ENCODE data around the gene TECTB.
"Not testable (repeated sequence)": the region's sequence is repeated elsewhere in the genome, so short reads cannot be mapped to it uniquely, and the experiment has no call there.

TECTB gene

DNA sequence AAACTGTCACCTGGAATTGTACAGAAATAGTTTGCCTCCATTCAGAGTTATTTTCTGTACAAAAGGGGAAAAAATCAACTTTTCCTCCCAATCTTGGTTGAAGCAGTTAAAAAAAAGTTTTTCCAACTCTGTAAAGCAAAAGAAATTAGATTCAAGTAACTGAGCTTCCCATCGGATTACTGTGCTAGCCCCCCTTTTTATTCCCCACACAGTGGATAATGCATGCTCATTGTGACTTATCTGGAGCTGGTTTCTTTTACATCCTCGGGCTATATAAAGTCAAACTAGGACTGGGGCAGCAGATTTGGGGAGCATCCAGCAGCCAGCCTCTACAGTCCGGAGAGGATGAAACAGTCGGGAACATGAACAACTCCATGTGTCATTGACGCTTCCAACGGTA is at the start of gene TECTB:
Gene TECTB, plus strand, starts transcription at position 301 of the 400 bp plus-strand sequence. CDS start 335 bp downstream, outside the sequence.
- no peak for DNase-seq

DNA sequence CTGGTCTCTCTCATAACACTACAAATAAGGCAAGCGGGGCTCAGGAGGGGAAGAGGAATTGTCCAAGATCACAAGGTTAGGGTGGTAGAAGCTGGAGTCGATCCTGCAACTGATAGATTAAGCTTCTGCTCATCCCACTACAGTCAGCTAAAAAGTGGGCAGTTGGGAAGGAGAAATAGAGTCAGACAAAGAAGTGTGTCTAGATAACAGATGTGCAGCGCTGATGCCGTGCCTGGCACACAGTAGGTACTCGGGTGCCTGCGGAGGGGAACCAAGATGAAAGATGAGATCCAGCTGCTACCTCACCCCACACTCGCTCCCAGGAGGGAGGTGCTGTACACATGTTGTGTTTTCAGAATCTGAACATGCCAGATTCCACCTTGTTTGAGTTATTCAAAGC is 48.1 kb upstream of the TECTB start:
- DNase-seq = no peak

DNA sequence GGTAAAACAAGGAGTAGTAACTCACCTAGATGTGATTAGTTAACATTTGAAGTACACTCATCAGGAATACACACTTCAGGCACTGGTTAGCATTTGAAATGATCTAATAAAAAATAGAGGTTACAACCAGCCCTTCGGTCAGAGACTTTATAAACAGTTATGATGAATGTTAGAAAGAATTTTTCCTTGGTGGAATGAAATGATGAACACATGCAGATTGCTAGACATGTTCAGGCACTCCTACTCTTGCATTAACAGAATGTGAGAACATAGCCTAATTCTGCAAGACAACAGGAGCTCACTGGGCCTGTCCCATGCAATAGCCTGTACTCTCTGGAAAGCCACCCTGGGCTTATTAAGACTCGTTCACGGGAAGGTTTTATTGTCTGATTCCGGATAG is 47.3 kb upstream of the TECTB start:
- no peak for DNase-seq

DNA sequence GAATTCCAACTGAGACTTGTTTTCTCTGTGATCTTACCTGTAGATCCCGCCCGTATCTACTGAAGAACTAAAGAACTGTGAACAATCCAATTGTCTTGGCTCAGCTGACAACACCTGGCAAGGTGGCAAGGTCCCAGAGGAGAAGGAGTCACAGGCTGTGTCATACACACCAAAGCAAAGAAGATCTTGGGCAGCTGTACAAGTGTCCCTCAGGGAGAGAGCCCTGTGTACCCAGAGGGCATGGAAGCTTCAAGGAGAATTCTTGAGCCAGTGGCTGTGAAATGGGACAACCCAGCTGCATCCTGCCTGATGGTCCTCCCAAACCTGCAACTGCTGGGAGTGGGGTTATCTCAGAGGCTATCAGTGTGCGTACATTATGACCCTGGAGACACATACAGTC is 46.7 kb upstream of the TECTB start:
- DNase-seq = no peak

DNA sequence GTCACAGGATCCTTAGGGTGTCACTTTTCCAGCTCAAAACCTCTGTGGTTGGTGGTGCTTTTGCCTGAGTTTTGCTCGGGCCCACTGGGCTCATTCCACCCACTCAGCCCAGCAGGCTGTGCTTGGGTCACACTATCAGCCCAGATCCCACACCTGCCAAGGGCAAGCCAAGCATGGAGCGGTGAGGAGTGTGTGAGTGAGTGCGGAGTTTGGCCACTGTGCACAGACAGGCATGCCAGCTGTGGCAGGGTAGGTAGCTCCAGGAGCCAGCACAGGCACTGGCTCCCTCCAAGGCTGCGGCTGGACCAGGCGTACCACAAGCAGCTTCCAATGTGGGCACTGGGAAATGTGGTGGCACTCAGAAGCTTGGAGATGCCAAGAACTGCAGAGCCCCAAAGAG is 43.9 kb upstream of the TECTB start:
- DNase-seq = no peak

- no peak for DNase-seq
Observed at GRCh38 chr10:112240441-112240840, 42.8 kb upstream of the TECTB start.

DNA sequence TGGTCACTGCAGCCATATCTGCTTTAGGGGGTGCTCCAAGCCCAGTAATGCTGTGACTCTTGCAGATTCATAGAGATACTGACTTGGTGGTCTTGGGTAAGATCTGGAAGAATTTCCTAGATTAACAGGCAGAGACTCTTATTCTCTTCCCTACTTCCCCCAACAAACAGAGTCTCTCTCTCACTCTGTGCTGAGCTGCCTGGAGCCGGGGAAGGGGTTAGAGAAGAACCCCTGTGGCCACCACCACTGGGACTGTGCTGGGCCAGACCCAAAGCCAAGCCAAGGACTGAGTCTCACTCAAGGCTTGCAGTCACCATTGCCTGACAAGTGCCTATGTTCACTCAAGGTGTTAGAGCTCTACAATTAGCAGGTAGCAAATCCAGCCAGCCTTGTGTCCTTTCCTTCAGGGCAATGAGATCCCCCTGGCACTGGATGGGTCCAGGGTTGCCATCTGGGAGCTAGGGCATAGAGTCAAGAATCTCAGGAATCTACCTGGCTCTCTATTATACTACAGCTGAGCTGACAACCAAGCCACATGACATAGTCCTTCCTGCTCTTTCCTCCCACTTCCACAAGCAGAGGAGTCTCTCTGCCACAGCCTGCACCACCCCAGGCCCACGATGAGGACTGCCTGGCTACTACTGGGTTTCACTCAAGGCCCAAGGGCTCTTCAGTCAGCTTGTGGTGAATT is 41.4 kb upstream of the TECTB start:
- DNase-seq = no peak

DNA sequence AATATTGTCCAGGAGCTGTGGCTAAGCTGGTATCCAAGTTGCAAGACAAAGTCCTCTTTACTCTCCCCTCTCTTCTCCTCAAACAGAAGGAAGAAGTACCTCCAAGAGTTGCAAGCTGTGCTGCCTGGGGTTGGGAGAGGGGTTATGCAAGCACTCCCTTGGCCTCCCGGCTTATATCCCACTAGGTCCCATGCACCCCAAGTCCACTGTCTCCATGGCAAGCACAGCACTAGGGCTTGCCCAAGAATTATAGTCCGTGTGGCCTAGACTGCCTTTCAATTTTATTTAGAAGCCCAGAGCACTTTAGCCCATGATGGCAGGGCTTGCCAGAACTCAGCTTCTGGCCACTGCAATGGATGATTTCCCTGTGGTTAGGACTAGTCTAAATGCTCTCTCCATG is 40.4 kb upstream of the TECTB start:
- no peak for DNase-seq

GRCh38 chr10:112243713-112244112 is 39.5 kb upstream of the TECTB start:
- no peak for DNase-seq

- DNase-seq = no peak
Observed at GRCh38 chr10:112244197-112244596, 39.0 kb upstream of the TECTB start.

- no peak for DNase-seq
Observed at GRCh38 chr10:112247791-112248190, 35.4 kb upstream of the TECTB start.

DNA sequence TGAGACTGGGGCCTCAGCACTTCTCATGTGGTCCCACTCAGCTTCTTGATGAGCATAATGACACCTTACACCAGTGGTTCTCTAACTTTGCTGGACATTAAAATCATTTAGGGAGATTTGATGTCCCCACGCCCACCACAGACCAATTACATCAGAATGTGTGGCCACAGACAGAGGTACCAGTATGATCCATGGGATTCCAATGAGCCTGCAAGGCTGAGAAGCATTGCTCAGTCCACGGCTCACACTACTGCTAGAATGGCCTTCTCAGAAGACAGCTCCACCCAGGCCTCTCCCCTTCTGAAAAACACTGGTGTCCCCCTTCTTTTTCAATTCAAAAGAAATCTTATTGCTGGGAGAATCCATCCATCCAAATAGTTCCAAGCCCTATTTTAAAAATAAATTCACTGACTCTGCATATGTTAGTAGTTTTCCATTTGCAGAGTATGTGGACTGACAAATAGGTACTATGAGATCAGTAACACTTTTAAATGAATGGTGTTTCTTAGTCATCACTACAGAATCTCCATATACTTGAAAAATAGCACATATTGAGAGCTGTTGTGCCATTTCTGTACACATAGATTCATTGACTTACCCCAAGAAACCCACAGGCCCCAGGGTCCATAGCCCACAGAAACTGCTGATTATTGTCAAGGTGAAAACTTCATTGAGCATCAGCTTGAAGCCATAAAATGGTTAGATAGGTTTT is 34.5 kb upstream of the TECTB start:
- DNase-seq = no peak

GRCh38 chr10:112249722-112250121 is 33.5 kb upstream of the TECTB start:
- DNase-seq = no peak

DNA sequence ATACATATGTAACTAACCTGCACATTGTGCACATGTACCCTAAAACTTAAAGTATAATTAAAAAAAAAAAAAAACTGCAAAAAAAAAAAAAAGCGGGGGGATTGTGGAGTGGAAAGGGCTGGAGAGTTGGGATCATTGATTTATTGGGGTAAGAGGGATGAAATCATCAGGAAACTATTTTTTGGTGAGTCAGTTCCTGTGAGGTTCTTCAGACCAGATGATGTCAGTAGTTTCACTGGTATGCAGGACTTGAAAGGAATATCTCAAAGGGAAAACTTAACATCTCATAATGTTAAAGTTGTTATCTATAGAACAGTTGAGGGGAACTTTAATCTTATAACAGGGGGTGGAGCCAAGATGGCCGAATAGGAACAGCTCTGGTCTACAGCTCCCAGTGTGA is 32.6 kb upstream of the TECTB start:
- DNase-seq = no peak

DNA sequence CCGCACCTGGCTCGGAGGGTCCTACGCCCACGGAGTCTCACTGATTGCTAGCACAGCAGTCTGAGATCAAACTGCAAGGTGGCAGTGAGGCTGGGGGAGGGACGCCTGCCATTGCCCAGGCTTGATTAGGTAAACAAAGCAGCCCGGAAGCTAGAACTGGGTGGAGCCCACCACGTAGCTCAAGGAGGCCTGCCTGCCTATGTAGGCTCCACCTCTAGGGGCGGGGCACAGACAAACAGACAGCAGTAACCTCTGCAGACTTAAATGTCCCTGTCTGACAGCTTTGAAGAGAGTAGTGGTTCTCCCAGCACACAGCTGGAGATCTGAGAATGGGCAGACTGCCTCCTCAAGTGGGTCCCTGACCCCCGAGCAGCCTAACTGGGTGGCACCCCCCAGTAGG is 32.0 kb upstream of the TECTB start:
- DNase-seq = not testable (repeated sequence)

- no peak for DNase-seq
Observed at GRCh38 chr10:112258407-112258806, 24.8 kb upstream of the TECTB start.

DNA sequence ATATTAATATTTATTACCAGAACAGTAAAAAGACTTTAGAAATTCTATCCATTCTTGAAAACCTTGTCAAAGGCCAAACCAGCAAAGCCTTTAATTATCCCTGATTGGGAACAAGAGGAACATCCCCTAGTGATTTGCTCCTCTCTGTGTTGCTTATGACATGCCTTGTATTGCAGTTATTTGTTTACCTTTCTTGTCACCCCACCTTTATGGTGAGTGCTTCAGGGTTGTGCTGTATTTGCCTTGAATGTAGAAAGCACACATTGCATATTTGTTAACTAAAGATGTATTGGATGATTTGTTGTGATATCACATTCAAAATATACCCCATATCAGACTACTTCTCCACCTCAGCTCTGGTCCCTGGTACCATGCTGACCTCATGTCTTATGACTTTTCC is 23.5 kb upstream of the TECTB start:
- no peak for DNase-seq

DNA sequence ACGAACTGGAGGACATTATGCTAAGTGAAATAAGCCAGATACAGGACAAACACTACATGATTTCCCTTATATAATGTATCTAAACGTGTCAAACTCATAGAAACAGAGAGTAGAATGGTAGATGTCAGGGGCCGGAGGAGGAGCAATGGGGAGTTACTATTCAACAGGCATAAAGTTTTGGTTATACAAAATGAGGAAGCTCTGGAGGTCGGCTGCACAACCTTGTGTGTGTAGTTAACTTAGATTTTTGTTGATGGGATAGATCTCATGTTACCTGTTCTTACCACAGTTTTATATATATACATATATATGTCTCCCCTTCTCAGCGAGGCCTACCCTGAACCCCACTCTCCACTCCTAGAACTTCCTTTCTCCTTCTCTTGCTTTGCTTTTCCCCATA is 22.4 kb upstream of the TECTB start:
- DNase-seq = no peak

- no peak for DNase-seq
Observed at GRCh38 chr10:112261281-112261822, 21.8 kb upstream of the TECTB start.

GRCh38 chr10:112262546-112262945 is 20.7 kb upstream of the TECTB start:
- DNase-seq = no peak

- DNase-seq = no peak
Observed at GRCh38 chr10:112265745-112266144, 17.5 kb upstream of the TECTB start.

GRCh38 chr10:112269266-112269665 is 13.9 kb upstream of the TECTB start:
- DNase-seq = no peak

DNA sequence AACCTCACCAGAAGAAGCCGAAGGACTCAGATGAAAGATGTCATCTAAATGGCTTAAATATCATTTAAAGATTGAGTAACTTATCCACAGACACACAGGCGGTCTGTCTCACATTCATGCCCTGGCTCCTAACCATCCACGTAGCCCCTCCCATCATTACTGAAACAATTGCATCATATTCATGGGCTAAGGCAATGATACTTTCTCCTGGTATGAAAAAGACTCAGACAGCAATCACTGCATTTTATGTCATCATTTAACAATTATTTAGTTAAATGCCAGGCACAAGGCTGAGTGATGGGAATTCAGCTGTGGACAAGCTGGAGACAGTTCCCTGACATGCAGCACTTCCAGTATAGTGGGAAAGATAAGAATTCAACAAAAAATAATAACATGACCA is 11.2 kb upstream of the TECTB start:
- no peak for DNase-seq

- no peak for DNase-seq
Observed at GRCh38 chr10:112274831-112275230, 8.4 kb upstream of the TECTB start.
